Endothelial cell of umbilical vein (primary cell): ENCODE results near the gene TEX13C.

ENCODE experiments used
- EZH2 ChIP-seq: IDR thresholded peaks from 2 replicates; pipeline ENCODE4 v1.6.1; 2012; ENCODE audit warnings: borderline replicate concordance, low read depth, mild to moderate bottlenecking, moderate library complexity, low read length, inconsistent platforms; ENCODE audit not compliant: severe bottlenecking
- MAX ChIP-seq: IDR thresholded peaks from 2 replicates; pipeline ENCODE4 v1.6.1; 2011; ENCODE audit not compliant: insufficient read depth, insufficient read length
- MYC ChIP-seq: IDR thresholded peaks from one replicate; pipeline ENCODE4 v1.6.1; 2011; ENCODE audit warnings: mild to moderate bottlenecking, low read depth, low read length
- POLR2A ChIP-seq: IDR thresholded peaks from 2 replicates; pipeline ENCODE4 v1.6.1; 2012; ENCODE audit warnings: low read depth, mild to moderate bottlenecking, control low read depth, low read length
- POLR2AphosphoS5 ChIP-seq: IDR thresholded peaks from 2 replicates; pipeline ENCODE4 v1.6.1; 2012; ENCODE audit warnings: low read depth, mild to moderate bottlenecking, control low read depth, low read length, moderate library complexity; ENCODE audit not compliant: insufficient read depth
- TF ChIP-seq, protein P1 (sequence below), 2 donors: IDR thresholded peaks; 1 replicate in 1 of 2; 2 replicates in 1 of 2; pipeline ENCODE4 v1.5.1; 2011; ENCODE audit warnings: low read length in 2 of 2, mild to moderate bottlenecking in 2 of 2, moderate library complexity in 2 of 2, control low read depth in 1 of 2, inconsistent platforms in 1 of 2, low read depth in 1 of 2; ENCODE audit not compliant: insufficient read depth in 1 of 2; ENCODE audit errors: extremely low read depth in 1 of 2

- TF ChIP-seq, protein P1, sequence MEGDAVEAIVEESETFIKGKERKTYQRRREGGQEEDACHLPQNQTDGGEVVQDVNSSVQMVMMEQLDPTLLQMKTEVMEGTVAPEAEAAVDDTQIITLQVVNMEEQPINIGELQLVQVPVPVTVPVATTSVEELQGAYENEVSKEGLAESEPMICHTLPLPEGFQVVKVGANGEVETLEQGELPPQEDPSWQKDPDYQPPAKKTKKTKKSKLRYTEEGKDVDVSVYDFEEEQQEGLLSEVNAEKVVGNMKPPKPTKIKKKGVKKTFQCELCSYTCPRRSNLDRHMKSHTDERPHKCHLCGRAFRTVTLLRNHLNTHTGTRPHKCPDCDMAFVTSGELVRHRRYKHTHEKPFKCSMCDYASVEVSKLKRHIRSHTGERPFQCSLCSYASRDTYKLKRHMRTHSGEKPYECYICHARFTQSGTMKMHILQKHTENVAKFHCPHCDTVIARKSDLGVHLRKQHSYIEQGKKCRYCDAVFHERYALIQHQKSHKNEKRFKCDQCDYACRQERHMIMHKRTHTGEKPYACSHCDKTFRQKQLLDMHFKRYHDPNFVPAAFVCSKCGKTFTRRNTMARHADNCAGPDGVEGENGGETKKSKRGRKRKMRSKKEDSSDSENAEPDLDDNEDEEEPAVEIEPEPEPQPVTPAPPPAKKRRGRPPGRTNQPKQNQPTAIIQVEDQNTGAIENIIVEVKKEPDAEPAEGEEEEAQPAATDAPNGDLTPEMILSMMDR (IDR thresholded peaks at IDR 0.05; ENCODE audit: extremely low read depth in 1 of 2, insufficient read depth in 1 of 2, low read depth in 1 of 2, low read length in 2 of 2) = no peak
- TF ChIP-seq MYC (no peak), POLR2AphosphoS5 (no peak), EZH2 (no peak), POLR2A (no peak), MAX (no peak)
Measured at GRCh38 chrX:125291124-125291523, 28.5 kb upstream of the TEX13C start.
